Stimulated activated CD8-positive, alpha-beta memory T cell treated with anti-CD3 and anti-CD28 coated beads, Interleukin-4, amount 100 ng/mL, for 24 hours (primary cell): ENCODE results near the gene IGFBPL1.
"Not testable (repeated sequence)": the region's sequence is repeated elsewhere in the genome, so short reads cannot be mapped to it uniquely, and the experiment has no call there.

Source experiments
- DNase-seq: peaks from one replicate; pipeline ENCODE4 v3.0.0-alpha.2; 2020; ENCODE audit warnings: low read depth

Gene IGFBPL1

GRCh38 chr9:38380230-38380871 lies 43.9 kb downstream of the IGFBPL1 start:
- no peak for DNase-seq

- not testable (repeated sequence) for DNase-seq
Measured at GRCh38 chr9:38377336-38378083, 46.7 kb downstream of the IGFBPL1 start.

GRCh38 chr9:38376021-38376670 lies 48.1 kb downstream of the IGFBPL1 start:
- DNase-seq = no peak

DNA sequence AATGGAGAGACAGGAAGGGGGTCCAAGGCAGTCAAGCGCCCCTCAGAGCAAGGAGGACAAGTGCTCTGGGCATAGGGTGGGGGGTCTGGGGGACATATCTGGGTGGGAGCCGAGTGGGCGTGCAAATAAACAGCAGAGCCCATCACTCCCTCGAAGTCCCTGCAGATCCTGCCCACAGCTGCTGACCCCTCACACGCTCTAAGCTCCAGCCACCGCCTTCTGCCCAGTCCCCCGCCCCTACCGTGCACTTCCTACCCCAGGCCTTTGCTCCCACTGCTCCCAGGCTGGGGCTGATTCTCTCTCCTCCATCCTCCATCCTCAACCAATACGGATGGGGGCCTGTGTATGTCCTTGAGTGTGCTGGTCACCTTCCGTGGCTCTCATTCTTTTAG lies 48.7 kb downstream of the IGFBPL1 start:
- no peak for DNase-seq

GRCh38 chr9:38374847-38375571 lies 49.2 kb downstream of the IGFBPL1 start:
- no peak for DNase-seq

DNA sequence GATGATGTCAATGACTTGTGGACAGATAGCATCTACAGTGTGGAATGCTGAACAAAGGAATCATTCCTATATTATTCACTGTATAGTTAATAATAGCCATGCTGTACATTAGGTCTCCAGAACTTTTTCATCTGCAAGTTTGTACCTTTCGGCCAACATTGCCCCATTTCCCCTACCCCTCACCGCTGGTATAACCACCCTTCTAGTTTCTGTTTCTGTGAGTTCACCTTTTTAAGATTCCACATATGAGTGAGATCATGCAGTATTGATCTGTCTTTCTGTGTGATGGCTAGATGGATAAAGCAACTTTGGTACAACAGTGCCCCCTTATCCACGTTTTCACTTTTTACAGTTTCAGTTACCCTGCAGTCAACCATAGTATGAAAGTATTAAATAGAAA lies 50.6 kb downstream of the IGFBPL1 start:
- DNase-seq = no peak

DNA sequence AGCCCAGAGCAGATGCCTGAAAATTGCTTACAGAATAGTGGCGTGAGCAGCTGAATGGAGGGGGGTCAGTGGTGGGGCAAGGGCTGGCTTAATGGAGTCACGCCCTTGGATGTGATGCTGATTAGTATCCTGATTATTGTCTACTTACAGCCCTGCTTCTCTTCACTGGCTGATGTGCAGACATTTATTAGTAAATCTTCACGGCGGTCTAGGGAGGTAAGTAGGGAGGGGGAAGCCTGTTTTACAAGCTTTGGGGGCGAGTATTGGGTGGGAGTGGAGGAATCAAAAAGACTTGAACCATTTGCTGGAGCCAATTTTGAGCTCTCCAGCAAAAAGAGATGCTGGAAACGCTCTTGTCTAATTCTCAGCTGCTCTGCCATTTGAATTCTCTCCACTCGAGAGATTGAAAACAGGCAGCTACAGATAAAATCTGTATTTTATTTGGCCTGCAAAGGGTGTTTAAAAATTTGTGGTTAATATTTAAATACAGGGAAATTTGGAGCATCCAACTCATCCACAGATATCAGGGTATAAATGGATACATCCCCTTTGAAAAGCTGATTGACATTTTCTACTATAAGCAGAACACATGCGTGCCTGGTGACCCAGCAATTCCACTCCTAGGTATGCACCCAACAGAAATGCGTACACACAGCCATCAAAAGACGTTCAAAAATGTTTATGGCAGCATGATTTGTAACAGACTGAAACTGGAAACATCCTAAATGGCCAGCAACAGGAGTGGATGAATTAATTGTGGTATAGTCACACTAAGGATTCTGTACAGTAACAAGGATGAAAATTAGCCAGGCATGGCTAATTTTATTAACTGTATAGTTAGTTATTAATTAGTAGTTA lies 51.3 kb downstream of the IGFBPL1 start:
- no peak for DNase-seq

- DNase-seq = no peak
Measured at GRCh38 chr9:38371495-38371894, 52.8 kb downstream of the IGFBPL1 start.

- no peak for DNase-seq
Measured at GRCh38 chr9:38370176-38370575, 54.1 kb downstream of the IGFBPL1 start.

- DNase-seq = no peak
Measured at GRCh38 chr9:38368731-38369130, 55.5 kb downstream of the IGFBPL1 start.

DNA sequence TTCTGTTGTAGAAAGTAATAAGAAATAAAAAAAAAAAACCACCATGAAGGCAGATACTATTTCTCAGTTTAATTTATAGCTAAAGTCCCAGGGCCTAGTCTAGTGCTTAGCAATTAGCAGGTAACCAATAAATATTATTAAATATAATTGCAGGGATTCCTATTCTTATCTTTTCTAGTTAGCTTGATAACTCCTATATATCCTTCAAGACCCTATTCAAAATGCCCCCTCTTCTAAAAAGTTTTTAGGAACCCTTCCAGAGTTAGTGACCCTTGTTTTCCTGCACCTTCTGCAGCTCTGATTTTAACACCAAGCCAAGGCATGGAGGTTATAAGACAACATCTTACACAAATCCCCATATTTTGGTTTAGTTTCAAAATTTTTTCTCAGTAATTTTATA lies 56.4 kb downstream of the IGFBPL1 start:
- no peak for DNase-seq

DNA sequence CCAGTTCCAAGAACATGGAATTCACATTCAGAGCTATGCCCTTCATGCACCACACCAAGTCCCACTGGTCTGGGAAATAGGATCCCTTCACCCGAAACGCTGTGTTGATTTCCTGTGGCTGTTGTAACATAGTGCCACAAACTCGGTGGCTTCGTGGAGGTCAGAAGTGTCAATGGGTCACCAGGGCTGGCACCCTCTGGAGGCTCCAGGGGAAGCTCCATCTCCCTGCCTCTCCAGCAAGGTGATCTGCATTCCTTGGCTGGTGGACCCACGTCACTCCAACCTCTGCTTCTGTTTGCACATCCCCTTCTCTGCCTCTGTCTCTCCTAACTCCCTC lies 60.7 kb downstream of the IGFBPL1 start:
- no peak for DNase-seq

DNA sequence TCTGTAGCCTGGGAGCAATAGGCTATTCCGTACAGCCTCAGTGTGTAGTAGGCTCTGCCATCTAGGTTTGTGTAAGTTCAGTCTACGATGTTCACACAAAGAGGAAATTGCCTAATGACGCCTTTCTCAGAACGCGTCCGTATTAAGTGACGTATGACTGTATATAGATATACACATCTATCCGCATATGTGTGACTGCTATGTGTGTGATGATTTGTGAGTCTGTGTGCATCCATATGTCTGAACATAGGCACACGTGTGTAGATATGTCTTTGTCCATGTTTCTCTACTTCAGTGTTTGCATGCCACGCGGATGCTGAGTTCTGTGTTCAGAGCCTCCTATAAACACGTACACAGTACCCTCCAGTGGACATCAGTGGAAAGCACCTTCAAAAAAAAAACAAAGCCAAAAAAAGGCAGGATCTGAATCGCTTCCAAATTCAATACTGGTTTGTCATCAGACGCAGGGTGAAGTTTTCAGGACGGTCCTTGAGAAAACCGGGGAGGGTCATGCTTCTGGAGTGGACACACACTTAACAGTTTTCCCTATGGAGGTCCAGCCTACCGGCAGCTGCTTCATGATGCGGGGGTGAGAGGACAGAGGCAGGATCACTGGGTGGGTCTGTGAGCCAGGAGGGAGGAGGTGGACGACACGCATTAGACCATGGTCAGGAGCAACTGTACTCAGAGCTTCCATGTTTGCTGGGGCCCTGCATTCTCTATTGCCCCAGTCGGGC lies 61.2 kb downstream of the IGFBPL1 start:
- DNase-seq = no peak

GRCh38 chr9:38361473-38361850 lies 62.8 kb downstream of the IGFBPL1 start:
- no peak for DNase-seq

- DNase-seq = no peak
Measured at GRCh38 chr9:38360839-38361472, 63.3 kb downstream of the IGFBPL1 start.

GRCh38 chr9:38359689-38360385 lies 64.4 kb downstream of the IGFBPL1 start:
- DNase-seq = no peak

GRCh38 chr9:38359297-38359653 lies 65.0 kb downstream of the IGFBPL1 start:
- no peak for DNase-seq

DNA sequence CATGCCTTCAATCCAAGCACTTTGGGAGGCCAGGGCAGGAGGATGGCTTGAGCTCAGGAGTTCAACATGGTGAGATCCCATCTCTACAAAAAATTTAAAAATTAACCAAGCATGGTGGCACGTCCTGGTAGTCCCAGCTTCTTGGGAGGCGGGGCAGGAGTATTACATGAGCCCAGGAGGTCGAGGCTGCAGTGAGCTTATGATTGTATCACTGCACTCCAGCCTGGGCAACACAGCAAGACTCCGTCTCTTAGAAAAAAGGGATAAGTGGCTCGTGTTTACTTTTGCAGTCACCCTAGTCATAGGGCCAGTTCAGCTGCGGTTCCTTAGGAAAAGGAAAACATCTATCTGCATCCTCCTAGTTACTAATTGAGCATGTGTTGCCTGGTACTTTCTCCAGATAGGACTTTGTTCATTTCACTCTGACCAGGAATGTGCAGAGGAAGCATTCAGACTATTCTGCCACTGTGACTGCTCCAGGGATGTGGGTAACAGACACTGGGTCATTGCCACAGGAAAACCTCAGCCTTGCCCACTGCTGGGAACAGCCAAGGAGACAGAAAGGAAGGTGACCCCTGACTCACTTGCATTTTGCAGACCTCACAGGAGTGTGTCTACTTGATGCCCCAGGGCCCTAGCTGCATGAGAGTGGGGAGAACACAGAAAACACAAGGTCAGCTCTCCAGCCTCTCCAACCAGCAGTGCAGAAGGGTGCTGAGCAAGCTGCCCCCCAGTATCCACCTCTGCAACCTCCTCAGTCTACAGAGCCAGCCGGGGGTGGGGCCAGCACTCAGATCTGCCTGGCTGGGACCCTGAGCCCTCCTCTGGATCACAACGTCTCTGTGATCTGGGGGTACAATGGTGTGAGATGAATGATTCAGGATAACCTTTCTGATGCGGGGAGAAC lies 65.6 kb downstream of the IGFBPL1 start:
- DNase-seq = no peak
